Pancreas (tissue), 10 donors: Measurements from ENCODE around the gene ACMSD. TPM values are rescaled to one million over a fixed set of nuclear protein-coding genes. Genes with fewer than 3 reads are reported as not detected.
"Not testable (repeated sequence)": the region's sequence is repeated elsewhere in the genome, so short reads cannot be mapped to it uniquely, and the experiment has no call there.

Source experiments
- ATAC-seq, 4 donors: fragments of 200-7000 bp; cut with Tn5 transposase; one replicate each; pipeline versions ENCODE4 v1.8.0 to v1.9.1; 2020; ENCODE audit warnings: mild to moderate bottlenecking in 4 of 4, moderate library complexity in 4 of 4
- DNase-seq, 6 donors: peaks; one replicate each; pipeline ENCODE4 v3.0.0-alpha.2; 2020
- FAIRE-seq: peaks from 2 replicates; lab custom pipeline; 2012; peaks lifted over from hg19 to GRCh38; lab: Jason Lieb, UNC
- H3K27ac ChIP-seq, 4 donors: fragments of 200-600 bp; sonication (generic); 1 replicate in 3 of 4; 2 replicates in 1 of 4; pipeline versions ENCODE4 v1.5.0 to v1.8.0; 2020
- H3K27me3 ChIP-seq, 4 donors: fragments of 200-600 bp; one replicate each; pipeline ENCODE4 v1.8.0; 2021
- H3K36me3 ChIP-seq, 3 donors: fragments of 200-600 bp; sonication (generic) in 1 of 3; one replicate each; pipeline versions ENCODE4 v1.5.0 to v1.8.0; 2020 to 2021
- H3K4me1 ChIP-seq, 3 donors: fragments of 200-600 bp; one replicate each; pipeline ENCODE4 v1.8.0; 2021
- H3K4me3 ChIP-seq, 4 donors: fragments of 200-600 bp; sonication (generic) in 2 of 4; one replicate each; pipeline versions ENCODE4 v1.5.0 to v1.8.0; 2020 to 2021
- H3K9me3 ChIP-seq, 4 donors: fragments of 200-600 bp; one replicate each; pipeline ENCODE4 v1.8.0; 2021
- CTCF ChIP-seq, 4 donors: fragments of 200-600 bp; sonication (generic) in 3 of 4; IDR thresholded peaks; one replicate each; pipeline versions ENCODE4 v1.5.0 to v1.8.0; 2021; ENCODE audit warnings: antibody characterized with exemption in 4 of 4
- WGBS, 2 donors: extraction: QIAGEN DNeasy Blood & Tissue Kit; methylation state at CpG; one replicate each; pipeline ENCODE4 v1.1.7; 2013; 5-methylcytosine and 5-hydroxymethylcytosine counted together
- intact Hi-C, 3 donors: fragments of 100-400 bp; cut with DNase I; formaldehyde crosslinking; loops; one replicate each; pipeline versions ENCODE4 v1.11.1 to v1.14.2; 2022
- polyA plus RNA-seq, 2 donors: library from polyadenylated mRNA; stranded (reverse); fragments of 200-250 nt; gene quantifications; one replicate each; pipeline ENCODE4 v1.2.3, GENCODE V29; 2013
- total RNA-seq, 6 donors: library from RNA; stranded (reverse); fragmentation: NEBNext Ultra II Directional in 4 of 6; extraction: Animal tissue kit (Norgen Biotek cat#: 25700) in 4 of 6; gene quantifications; one replicate each; pipeline versions ENCODE4 v1.2.1 to v1.2.4, GENCODE V29; 2021 to 2023
- donor health status: healthy with polysubstance abuse.
- donor health status: DM: no; HTN: no; CAD: no; lungs with moderate emphysema.
- donor health status: DM: no; HTN: no; CAD: no.
- donor health status: control.
- donor health status: control.
- donor health status: Bipolar disorder and iron deficiency.
- donor health status: DM: yes; HTN: yes; CAD: no.
- donor health status: DM: no; HTN: no; CAD: no.
- donor health status: DM: no; HTN: no; CAD: no.
- donor health status: DM: yes; HTN: yes; CAD: no.

The ACMSD gene
- total and polyA plus RNA-seq, 8 donors, result 0.12 to 3.4 (median 0.24) TPM; not detected in 3

- no peak for FAIRE-seq
- Histone ChIP-seq H3K4me1 (no peaks in the 10 kb centered on the region), H3K27ac (no peak overlapping the region), H3K27me3 (no peaks in the 10 kb centered on the region), H3K9me3 (no peaks in the 10 kb centered on the region), H3K4me3 (no peak overlapping the region), H3K36me3 (no peaks in the 10 kb centered on the region)
- no peak for DNase-seq
- intact Hi-C loops, result no loop called here
- ATAC-seq, result no peak
- no peak for TF ChIP-seq CTCF (IDR thresholded peaks at IDR 0.05)
- 66 to 83% methylated on average over 2 of the region's 2 CpGs for WGBS, 2 donors
These were observed 42.0 kb upstream of the ACMSD start for GRCh38 chr2:134796373-134796772.

GRCh38 chr2:134799936-134800335, 38.5 kb upstream of the ACMSD start:
- no peak for TF ChIP-seq CTCF (IDR thresholded peaks at IDR 0.05)

GRCh38 chr2:134800341-134800740, 38.1 kb upstream of the ACMSD start:
- no peaks in the 10 kb centered on the region for H3K27me3 ChIP-seq
- H3K27ac ChIP-seq, result no peak overlapping the region
- FAIRE-seq (no peak), DNase-seq (no peak), ATAC-seq (no peak)
- no peaks in the 10 kb centered on the region for H3K4me1 ChIP-seq
- no peak overlapping the region for H3K4me3 ChIP-seq
- TF ChIP-seq CTCF (IDR thresholded peaks at IDR 0.05), result no peak
- intact Hi-C loops, result no loop called here
- H3K36me3 ChIP-seq, result no peaks in the 10 kb centered on the region
- WGBS, 2 donors, result 70 to 78% methylated on average over 2 of the region's 2 CpGs
- H3K9me3 ChIP-seq, result no peaks in the 10 kb centered on the region

More at GRCh38 chr2:134799936-134800335, 38.5 kb upstream of the ACMSD start:
- WGBS, 2 donors, result 93 to 95% methylated on average over 3 of the region's 3 CpGs
- no peaks in the 10 kb centered on the region for H3K9me3 ChIP-seq
- FAIRE-seq, result no peak
- H3K36me3 ChIP-seq, result no peaks in the 10 kb centered on the region
- no peak overlapping the region for H3K27ac ChIP-seq
- intact Hi-C loops, result no loop called here
- H3K27me3 ChIP-seq, result no peaks in the 10 kb centered on the region
- H3K4me3 ChIP-seq, result no peak overlapping the region
- DNase-seq, result no peak
- no peaks in the 10 kb centered on the region for H3K4me1 ChIP-seq
- ATAC-seq, result no peak

- H3K9me3 ChIP-seq, H3K36me3 ChIP-seq, ATAC-seq, H3K4me3 ChIP-seq, FAIRE-seq, H3K27ac ChIP-seq, H3K27me3 ChIP-seq, DNase-seq, intact Hi-C loops, H3K4me1 ChIP-seq: not testable (repeated sequence)
- 73 to 79% methylated on average over 13 of the region's 13 CpGs for WGBS, 2 donors
These were observed 34.6 kb upstream of the ACMSD start for GRCh38 chr2:134803609-134804405.

GRCh38 chr2:134815741-134816140, 22.7 kb upstream of the ACMSD start:
- no peak overlapping the region for H3K27ac ChIP-seq
- FAIRE-seq (no peak), ATAC-seq (no peak), DNase-seq (no peak)
- no peak for TF ChIP-seq CTCF (IDR thresholded peaks at IDR 0.05)
- H3K36me3 ChIP-seq, result no peaks in the 10 kb centered on the region
- WGBS, 2 donors, result 60 to 83% methylated on average over 1 of the region's 1 CpG
- no peaks in the 10 kb centered on the region for H3K4me1 ChIP-seq
- no peaks in the 10 kb centered on the region for H3K27me3 ChIP-seq
- intact Hi-C loops, result no loop called here
- no peaks in the 10 kb centered on the region for H3K9me3 ChIP-seq
- no peak overlapping the region for H3K4me3 ChIP-seq
